K562 (cell line): ENCODE data around the gene ZCWPW1. TPM values are rescaled to one million over a fixed set of nuclear protein-coding genes. Genes with fewer than 3 reads are reported as not detected.

Experiments
- CCAR2 ChIP-seq: fragments of 200-400 bp; formaldehyde crosslinking; IDR thresholded peaks from 2 replicates; pipeline ENCODE4 v1.6.1; 2017; ENCODE audit warnings: mild to moderate bottlenecking, low read depth, low read length
- HDGF ChIP-seq: fragments of 450-650 bp; IDR thresholded peaks from 2 replicates; pipeline ENCODE4 v1.6.1; 2016
- HOMEZ ChIP-seq: fragments of 250-450 bp; sonication (Bioruptor Pico); IDR thresholded peaks from 2 replicates; pipeline ENCODE4 v1.4.0; 2020; ENCODE audit warnings: mild to moderate bottlenecking, moderate library complexity
- ZNF609 ChIP-seq: sonication (generic); formaldehyde crosslinking; IDR thresholded peaks from 2 replicates; pipeline ENCODE4 v1.8.1; 2023; ENCODE audit warnings: missing genetic modification reagents, mild to moderate bottlenecking, borderline replicate concordance
- polyA plus RNA-seq, 8 experiments: library from polyadenylated mRNA; depleted of rRNA in 4 of 8; stranded (reverse) in 5 of 8; unstranded in 3 of 8; fragments of >200 nt; fragmentation: Nextera tagmentation in 2 of 8; fragmentation: Illumina TruSeq in 1 of 8; extraction: Ambion mirVana in 2 of 8; extraction: Trizol in 1 of 8; gene quantifications; 2 replicates each; pipeline versions ENCODE4 v1.2.1 to v1.2.3, GENCODE V29; 2011 to 2014; ENCODE audit warnings: inconsistent platforms in 1 of 8, missing spikeins in 1 of 8
- total RNA-seq, 7 experiments: library from RNA; depleted of rRNA in 6 of 7; stranded (reverse); fragments of >200 nt in 6 of 7; fragmentation: Illumina TruSeq in 2 of 7; extraction: Trizol in 2 of 7; gene quantifications; 2 replicates each; pipeline versions ENCODE4 v1.2.1 to v1.2.3, GENCODE V29; 2011 to 2021; ENCODE audit warnings: low replicate concordance in 1 of 7

The ZCWPW1 gene
- total and polyA plus RNA-seq, 9 of the 15 experiments (the other 6 are each of a cell fraction or from before 2014, with no cell fraction given), result 0.18 to 1.7 (median 1.2) TPM

- TF ChIP-seq ZNF609 (CRISPR knock-in tag) (no peak), CCAR2 (no peak), HOMEZ (CRISPR knock-in tag) (no peak), HDGF (no peak)
Measured at GRCh38 chr7:100423315-100423714, 5.2 kb downstream of the ZCWPW1 start (continued).
